A549 (cell line): ENCODE data around the gene ASB11. TPM values are rescaled to one million over a fixed set of nuclear protein-coding genes. Genes with fewer than 3 reads are reported as not detected.
A peak's percentile ranks its signal among the peaks of the same experiment; 100 is the strongest.
"Not testable (repeated sequence)": the region's sequence is repeated elsewhere in the genome, so short reads cannot be mapped to it uniquely, and the experiment has no call there.

Source experiments
- ATAC-seq, 2 experiments: fragments of 200-7000 bp in 1 of 2; fragments of >200 bp in 1 of 2; cut with Nextera tagmentation in 1 of 2; cut with Tn5 transposase in 1 of 2; 3 replicates each; pipeline versions ENCODE4 v1.8.0 to v1.9.1; 2018 to 2020; ENCODE audit warnings: mild to moderate bottlenecking in 1 of 2, moderate library complexity in 1 of 2
- CTCF ChIA-PET: fragments of 300-600 bp; sonication (Branson Sonifier 250); formaldehyde crosslinking; extraction: SDS; loops from one replicate; lab custom pipeline; 2021; ENCODE audit warnings: antibody characterized with exemption, inconsistent platforms; lab: Yijun Ruan, JAX
- POLR2A ChIA-PET: fragments of 350-600 bp; formaldehyde crosslinking; extraction: SDS; loops from one replicate; lab custom pipeline; 2021; ENCODE audit warnings: antibody characterized with exemption, inconsistent platforms; lab: Yijun Ruan, JAX
- DNase-seq, 2 experiments: peaks; one replicate each; pipeline versions ENCODE4 v3.0.0 to v3.0.0-alpha.2; 2011 to 2016; ENCODE audit warnings: low read depth in 1 of 2, low spot score in 1 of 2
- FAIRE-seq: peaks from 2 replicates; lab custom pipeline; 2011; peaks lifted over from hg19 to GRCh38; lab: Jason Lieb, UNC
- H3K27ac ChIP-seq, 2 experiments: fragments of >200 bp; sonication (Bioruptor Twin); formaldehyde crosslinking; 3 replicates each; pipeline ENCODE4 v1.5.1; 2016 to 2017
- H3K4me1 ChIP-seq: fragments of >200 bp; sonication (Bioruptor Twin); formaldehyde crosslinking; 3 replicates; pipeline ENCODE4 v1.6.1; 2016
- H3K4me2 ChIP-seq: fragments of >200 bp; sonication (Bioruptor Twin); formaldehyde crosslinking; 3 replicates; pipeline ENCODE4 v1.6.1; 2016
- H3K4me3 ChIP-seq: fragments of >200 bp; sonication (Bioruptor Twin); formaldehyde crosslinking; 3 replicates; pipeline ENCODE4 v1.5.1; 2016
- H3K9me3 ChIP-seq: fragments of >200 bp; sonication (Bioruptor Twin); formaldehyde crosslinking; 3 replicates; pipeline ENCODE4 v1.6.1; 2016
- ATOH8 ChIP-seq: fragments of 250-450 bp; sonication (Bioruptor Pico); IDR thresholded peaks from 2 replicates; pipeline ENCODE4 v1.5.0; 2020; ENCODE audit warnings: low read depth, mild to moderate bottlenecking, moderate library complexity
- CBX8 ChIP-seq: fragments of 200-600 bp; sonication (generic); IDR thresholded peaks from 2 replicates; pipeline ENCODE4 v1.6.1; 2016
- CEBPB ChIP-seq, 2 experiments: fragments of >200 bp in 1 of 2; sonication (Bioruptor Twin) in 1 of 2; formaldehyde crosslinking in 1 of 2; IDR thresholded peaks; 2 replicates each; pipeline ENCODE4 v1.6.1; 2012 to 2016
- CHD2 ChIP-seq: fragments of 150-350 bp; IDR thresholded peaks from 2 replicates; pipeline ENCODE4 v1.6.1; 2014; ENCODE audit warnings: low read length; ENCODE audit not compliant: partially characterized antibody
- CHD4 ChIP-seq: fragments of 200-600 bp; sonication (generic); IDR thresholded peaks from 2 replicates; pipeline ENCODE4 v1.6.1; 2016; ENCODE audit warnings: antibody characterized with exemption, mild to moderate bottlenecking, borderline replicate concordance
- CTCF ChIP-seq: fragments of >200 bp; sonication (Bioruptor Twin); formaldehyde crosslinking; IDR thresholded peaks from 3 replicates; pipeline ENCODE4 v1.5.1; 2016
- FOSB ChIP-seq: fragments of 250-450 bp; sonication (Bioruptor Pico); IDR thresholded peaks from 2 replicates; pipeline ENCODE4 v1.5.0; 2020; ENCODE audit warnings: mild to moderate bottlenecking, moderate library complexity
- FOSL2 ChIP-seq, 2 experiments: fragments of 450-650 bp in 1 of 2; fragments of >200 bp in 1 of 2; sonication (Bioruptor Twin) in 1 of 2; formaldehyde crosslinking; IDR thresholded peaks; 2 replicates each; pipeline versions ENCODE4 v1.5.0 to v1.6.1; 2016 to 2020; ENCODE audit warnings: mild to moderate bottlenecking in 1 of 2, moderate library complexity in 1 of 2
- HOXA7 ChIP-seq: fragments of 250-450 bp; sonication (Bioruptor Pico); IDR thresholded peaks from 2 replicates; pipeline ENCODE4 v1.5.0; 2020; ENCODE audit warnings: mild to moderate bottlenecking, moderate library complexity
- HOXB13 ChIP-seq: fragments of 250-450 bp; sonication (Bioruptor Pico); IDR thresholded peaks from 2 replicates; pipeline ENCODE4 v1.5.0; 2020; ENCODE audit warnings: low read depth, mild to moderate bottlenecking, moderate library complexity
- HOXB5 ChIP-seq: fragments of 250-450 bp; sonication (Bioruptor Pico); IDR thresholded peaks from 2 replicates; pipeline ENCODE4 v1.5.0; 2020; ENCODE audit warnings: mild to moderate bottlenecking, moderate library complexity
- JUN ChIP-seq, 2 experiments: fragments of >200 bp; sonication (Bioruptor Twin); formaldehyde crosslinking; IDR thresholded peaks; 2 replicates in 1 of 2; 3 replicates in 1 of 2; pipeline ENCODE4 v1.6.1; 2016 to 2017
- KDM5A ChIP-seq: fragments of 200-600 bp; sonication (generic); IDR thresholded peaks from 2 replicates; pipeline ENCODE4 v1.6.1; 2016; ENCODE audit warnings: antibody characterized with exemption, mild to moderate bottlenecking
- NFE2L2 ChIP-seq: fragments of 150-350 bp; conservative IDR thresholded peaks from 2 replicates; pipeline ENCODE4 v1.6.1; 2014; ENCODE audit warnings: low read length
- NPAS2 ChIP-seq: fragments of 250-450 bp; sonication (Bioruptor Pico); IDR thresholded peaks from 2 replicates; pipeline ENCODE4 v1.8.0; 2022; ENCODE audit warnings: mild to moderate bottlenecking, moderate library complexity, borderline replicate concordance
- POLR2A ChIP-seq: IDR thresholded peaks from 2 replicates; pipeline ENCODE4 v1.6.1; 2012; ENCODE audit warnings: mild to moderate bottlenecking, low read length
- POLR2AphosphoS2 ChIP-seq: conservative IDR thresholded peaks from 2 replicates; pipeline ENCODE4 v1.6.1; 2012; ENCODE audit warnings: low read length, improper control_type of control experiment, inconsistent platforms
- RAD21 ChIP-seq, 2 experiments: fragments of >200 bp in 1 of 2; sonication (Bioruptor Twin) in 1 of 2; formaldehyde crosslinking in 1 of 2; IDR thresholded peaks in 1 of 2; conservative IDR thresholded peaks in 1 of 2; 2 replicates in 1 of 2; 3 replicates in 1 of 2; pipeline ENCODE4 v1.6.1; 2012 to 2018; ENCODE audit warnings: inconsistent platforms in 1 of 2
- RNF2 ChIP-seq: fragments of 200-600 bp; sonication (generic); IDR thresholded peaks from 2 replicates; pipeline ENCODE4 v1.6.1; 2016; ENCODE audit warnings: low read depth, mild to moderate bottlenecking, antibody characterized with exemption, moderate library complexity, borderline replicate concordance
- TFCP2L1 ChIP-seq: fragments of 250-450 bp; sonication (Bioruptor Pico); IDR thresholded peaks from 2 replicates; pipeline ENCODE4 v1.5.0; 2021; ENCODE audit warnings: mild to moderate bottlenecking
- TP53 ChIP-seq: fragments of 250-450 bp; sonication (Bioruptor Pico); IDR thresholded peaks from 2 replicates; pipeline ENCODE4 v1.5.0; 2021; ENCODE audit warnings: mild to moderate bottlenecking, moderate library complexity
- ZFP36 ChIP-seq: fragments of 450-650 bp; IDR thresholded peaks from 2 replicates; pipeline ENCODE4 v1.6.1; 2014; ENCODE audit warnings: borderline replicate concordance; ENCODE audit not compliant: partially characterized antibody
- WGBS: methylation state at CpG from one replicate; pipeline ENCODE4 v1.1.6; 2017; ENCODE audit errors: missing lambda C conversion rate; 5-methylcytosine and 5-hydroxymethylcytosine counted together
- polyA plus RNA-seq, 4 experiments: library from polyadenylated mRNA; depleted of rRNA in 3 of 4; stranded (reverse); fragments of >200 nt; fragmentation: RNase III in 1 of 4; extraction: RNeasy Plus Mini Kit Qiagen cat#74134 plus additional on column Dnase treatment in 1 of 4; gene quantifications; 2 replicates in 3 of 4; 3 replicates in 1 of 4; pipeline ENCODE4 v1.2.3, GENCODE V29; 2011 to 2017

ASB11 gene
- polyA plus RNA-seq, 2 of the 4 experiments (the other 2 are of a cell fraction), result not detected

GRCh38 chrX:15314472-15314871 lies 968 bp downstream of the ASB11 start (continued):
- TF ChIP-seq CTCF, result no peak
- TF ChIP-seq CHD2, result no peak

GRCh38 chrX:15311119-15311518 lies 4.3 kb downstream of the ASB11 start:
- ChIA-PET POLR2A (no interaction called here), CTCF (interaction anchor here (0.6 to 0.8 kb wide), 2 partner anchors 11 to 16 kb away, joined by 3 to 5 read pairs; no protein-coding TSS in a partner anchor)
- ATAC-seq (no peak), DNase-seq (no peak), FAIRE-seq (peak; percentile 72)
- H3K4me1 ChIP-seq, result peaks cover 7% of the 10 kb centered on the region; the same call in 1 of the 3 replicates
- no peak overlapping the region for H3K4me2 ChIP-seq
- no peak overlapping the region for H3K27ac ChIP-seq
- H3K4me3 ChIP-seq, result no peak overlapping the region
- 88% methylated on average over 3 of the region's 3 CpGs for WGBS
- H3K9me3 ChIP-seq, result no peaks in the 10 kb centered on the region
- TF ChIP-seq CHD2 (no peak), NPAS2 (CRISPR knock-in tag) (no peak), POLR2A (no peak), ZFP36 (no peak), ATOH8 (CRISPR knock-in tag) (no peak)

GRCh38 chrX:15310117-15310516 lies 5.3 kb downstream of the ASB11 start:
- DNase-seq (peak in 1 of 2 experiments; percentile 46), ATAC-seq (peak in 1 of 2 experiments; percentile 51; a peak in 1 of 6 replicates), FAIRE-seq (no peak)
- Histone ChIP-seq H3K4me1 (peaks cover 10% of the 10 kb centered on the region; the same call in 1 of the 3 replicates), H3K9me3 (no peaks in the 10 kb centered on the region), H3K4me2 (peak overlapping the region; percentile 41), H3K4me3 (no peak overlapping the region), H3K27ac (no peak overlapping the region)
- WGBS, result 11% methylated on average over 3 of the region's 3 CpGs
- ChIA-PET CTCF (interaction anchor here (1.8 kb wide), 1 partner anchor 10 kb away, joined by 10 read pairs; no protein-coding TSS in a partner anchor), POLR2A (no interaction called here)
- TF ChIP-seq CTCF, result no peak
- no peak for TF ChIP-seq NFE2L2
- TF ChIP-seq HOXB5, result no peak
- TF ChIP-seq RAD21 (conservative IDR thresholded peaks at IDR 0.05 in 1 of 2, IDR thresholded peaks at IDR 0.05 in 1 of 2), result no peak
- no peak for TF ChIP-seq TP53 (CRISPR knock-in tag)
- TF ChIP-seq FOSL2 (IDR thresholded peaks at IDR 0.05), result no peak
- TF ChIP-seq FOSL2 (CRISPR knock-in tag; IDR thresholded peaks at IDR 0.05), result no peak
- no peak for TF ChIP-seq FOSB (CRISPR knock-in tag)
- TF ChIP-seq CHD2, result no peak
- no peak for TF ChIP-seq CEBPB (IDR thresholded peaks at IDR 0.05)
- TF ChIP-seq HOXA7 (CRISPR knock-in tag), result no peak
- no peak for TF ChIP-seq HOXB13 (CRISPR knock-in tag)
- TF ChIP-seq JUN (IDR thresholded peaks at IDR 0.05), result no peak
- no peak for TF ChIP-seq CBX8
- TF ChIP-seq RNF2, result no peak
- no peak for TF ChIP-seq KDM5A
- no peak for TF ChIP-seq POLR2AphosphoS2
- TF ChIP-seq CHD4, result no peak
- no peak for TF ChIP-seq TFCP2L1 (CRISPR knock-in tag)
- TF ChIP-seq ZFP36, result no peak

- H3K9me3 ChIP-seq, POLR2A ChIA-PET, H3K4me2 ChIP-seq, H3K27ac ChIP-seq, CTCF ChIA-PET, FAIRE-seq, ATAC-seq, H3K4me3 ChIP-seq, DNase-seq: not testable (repeated sequence)
- peaks cover 10% of the 10 kb centered on the region; the same call in 1 of the 3 replicates for H3K4me1 ChIP-seq
- WGBS, result 50% methylated on average over 3 of the region's 3 CpGs
Observed at GRCh38 chrX:15305899-15306298, 9.5 kb downstream of the ASB11 start.
